Measurements from ENCODE around the gene RUNDC1.

GRCh38 chr17:43026595-43026994, 46.2 kb downstream of the RUNDC1 start:
- TF ChIP-seq, protein P1, sequence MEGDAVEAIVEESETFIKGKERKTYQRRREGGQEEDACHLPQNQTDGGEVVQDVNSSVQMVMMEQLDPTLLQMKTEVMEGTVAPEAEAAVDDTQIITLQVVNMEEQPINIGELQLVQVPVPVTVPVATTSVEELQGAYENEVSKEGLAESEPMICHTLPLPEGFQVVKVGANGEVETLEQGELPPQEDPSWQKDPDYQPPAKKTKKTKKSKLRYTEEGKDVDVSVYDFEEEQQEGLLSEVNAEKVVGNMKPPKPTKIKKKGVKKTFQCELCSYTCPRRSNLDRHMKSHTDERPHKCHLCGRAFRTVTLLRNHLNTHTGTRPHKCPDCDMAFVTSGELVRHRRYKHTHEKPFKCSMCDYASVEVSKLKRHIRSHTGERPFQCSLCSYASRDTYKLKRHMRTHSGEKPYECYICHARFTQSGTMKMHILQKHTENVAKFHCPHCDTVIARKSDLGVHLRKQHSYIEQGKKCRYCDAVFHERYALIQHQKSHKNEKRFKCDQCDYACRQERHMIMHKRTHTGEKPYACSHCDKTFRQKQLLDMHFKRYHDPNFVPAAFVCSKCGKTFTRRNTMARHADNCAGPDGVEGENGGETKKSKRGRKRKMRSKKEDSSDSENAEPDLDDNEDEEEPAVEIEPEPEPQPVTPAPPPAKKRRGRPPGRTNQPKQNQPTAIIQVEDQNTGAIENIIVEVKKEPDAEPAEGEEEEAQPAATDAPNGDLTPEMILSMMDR (IDR thresholded peaks at IDR 0.05) = no peak
- no peak for TF ChIP-seq POLR2A (IDR thresholded peaks at IDR 0.05)

Measured in right lobe of liver (tissue), 4 donors.